GM18909 (cell line): ENCODE data around the gene RNPEPL1.

Experiments
- ATAC-seq: cut with Tn5 transposase; IDR thresholded peaks from one replicate; pipeline ENCODE4 v1.9.1; 2021; ENCODE audit warnings: mild to moderate bottlenecking; ENCODE audit not compliant: unreplicated experiment, poor library complexity

Gene RNPEPL1

DNA sequence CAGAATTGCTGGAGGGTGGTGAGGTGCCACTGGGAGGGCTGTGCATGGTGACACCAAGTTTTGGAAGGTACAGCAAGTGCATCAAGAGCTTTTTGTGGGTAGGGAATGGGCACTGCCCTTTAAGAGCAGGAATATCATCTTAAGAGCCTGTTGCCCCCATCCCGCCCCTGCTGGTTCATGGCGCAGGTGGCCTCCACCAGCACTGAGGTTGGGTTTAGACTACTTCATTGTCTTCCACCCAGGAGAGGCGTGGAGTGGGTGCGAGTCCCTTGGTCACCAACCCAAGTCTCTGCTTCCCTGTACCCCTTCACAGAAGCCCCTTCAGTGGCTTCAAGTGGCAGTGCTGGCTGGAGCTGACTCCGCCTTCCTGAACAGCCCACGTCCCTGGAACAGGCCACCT, 7.8 kb downstream of the RNPEPL1 start:
- no peak for ATAC-seq

DNA sequence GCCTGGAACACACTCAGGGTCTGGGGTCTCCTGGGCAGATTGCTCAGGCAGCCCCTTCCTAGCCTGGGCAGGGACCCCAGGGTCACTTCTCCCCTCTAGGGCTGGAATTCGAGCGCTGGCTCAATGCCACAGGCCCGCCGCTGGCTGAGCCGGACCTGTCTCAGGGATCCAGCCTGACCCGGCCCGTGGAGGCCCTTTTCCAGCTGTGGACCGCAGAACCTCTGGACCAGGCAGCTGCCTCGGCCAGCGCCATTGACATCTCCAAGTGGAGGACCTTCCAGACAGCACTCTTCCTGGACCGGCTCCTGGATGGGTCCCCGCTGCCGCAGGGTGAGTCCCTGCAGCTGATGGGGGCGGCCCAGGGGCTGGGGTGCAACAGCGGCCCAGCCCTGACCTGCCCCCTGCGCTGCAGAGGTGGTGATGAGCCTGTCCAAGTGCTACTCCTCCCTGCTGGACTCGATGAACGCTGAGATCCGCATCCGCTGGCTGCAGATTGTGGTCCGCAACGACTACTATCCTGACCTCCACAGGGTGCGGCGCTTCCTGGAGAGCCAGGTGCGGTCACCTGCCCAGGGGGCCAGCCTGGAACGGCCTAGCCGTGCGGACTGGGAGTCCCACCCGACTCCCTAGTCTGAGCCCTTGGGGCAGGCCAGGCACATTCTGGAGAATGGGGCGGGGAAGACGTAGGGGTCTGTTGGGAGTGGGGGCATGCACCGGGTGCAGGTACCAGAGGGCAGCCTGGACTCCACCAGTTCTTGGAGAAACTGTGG, 8.3 kb downstream of the RNPEPL1 start:
- ATAC-seq: no peak

DNA sequence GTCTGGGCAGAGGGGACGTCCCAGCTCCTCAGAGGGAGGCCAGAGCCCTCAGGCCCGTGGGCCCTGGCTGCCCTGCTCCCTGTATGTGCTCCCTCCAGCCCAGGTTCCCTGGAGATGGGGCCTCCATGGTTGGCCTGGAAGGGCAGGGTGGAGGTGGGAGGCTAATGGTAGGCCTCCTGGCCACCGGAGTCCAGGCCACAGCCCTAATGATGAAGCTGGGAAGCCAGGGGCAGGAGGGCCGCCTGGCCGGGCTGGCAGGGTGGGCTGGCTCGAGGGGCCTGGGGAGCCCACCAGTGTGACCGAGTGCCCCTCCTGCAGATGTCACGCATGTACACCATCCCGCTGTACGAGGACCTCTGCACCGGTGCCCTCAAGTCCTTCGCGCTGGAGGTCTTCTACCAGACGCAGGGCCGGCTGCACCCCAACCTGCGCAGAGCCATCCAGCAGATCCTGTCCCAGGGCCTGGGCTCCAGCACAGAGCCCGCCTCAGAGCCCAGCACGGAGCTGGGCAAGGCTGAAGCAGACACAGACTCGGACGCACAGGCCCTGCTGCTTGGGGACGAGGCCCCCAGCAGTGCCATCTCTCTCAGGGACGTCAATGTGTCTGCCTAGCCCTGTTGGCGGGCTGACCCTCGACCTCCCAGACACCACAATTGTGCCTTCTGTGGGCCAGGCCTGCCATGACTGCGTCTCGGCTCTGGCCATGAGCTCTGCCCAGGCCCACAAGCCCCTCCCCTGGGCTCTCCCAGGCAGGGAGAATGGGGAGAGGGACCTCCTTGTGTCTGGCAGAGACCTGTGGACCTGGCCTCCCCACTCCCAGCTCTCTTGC, 9.2 kb downstream of the RNPEPL1 start:
- ATAC-seq: no peak

- no peak for ATAC-seq
Observed at GRCh38 chr2:240578110-240578450, 9.8 kb downstream of the RNPEPL1 start.

- no peak for ATAC-seq
Observed at GRCh38 chr2:240578488-240578887, 10.2 kb downstream of the RNPEPL1 start.

- no peak for ATAC-seq
Observed at GRCh38 chr2:240579071-240579762, 10.9 kb downstream of the RNPEPL1 start.

GRCh38 chr2:240579771-240580614, 11.7 kb downstream of the RNPEPL1 start:
- no peak for ATAC-seq

DNA sequence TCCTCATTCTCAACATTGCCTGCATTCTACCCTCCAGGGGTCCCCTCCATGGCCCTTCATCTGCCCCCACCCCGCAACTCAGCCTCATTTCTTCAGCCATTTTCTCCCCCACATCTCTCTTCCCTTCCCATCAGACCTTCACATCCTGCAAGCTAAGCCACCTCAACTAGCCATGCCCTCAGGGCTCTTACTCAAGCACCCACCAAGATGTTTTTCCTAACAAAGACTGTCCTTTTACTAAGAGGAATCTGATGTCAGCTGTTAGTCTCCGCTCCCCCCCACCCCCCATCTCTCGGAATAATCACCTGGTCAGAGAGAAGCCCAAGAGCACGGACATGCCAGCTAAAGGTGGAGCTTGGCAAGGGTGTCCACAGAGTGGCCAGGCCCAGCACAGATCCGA, 13.5 kb downstream of the RNPEPL1 start:
- ATAC-seq: no peak

DNA sequence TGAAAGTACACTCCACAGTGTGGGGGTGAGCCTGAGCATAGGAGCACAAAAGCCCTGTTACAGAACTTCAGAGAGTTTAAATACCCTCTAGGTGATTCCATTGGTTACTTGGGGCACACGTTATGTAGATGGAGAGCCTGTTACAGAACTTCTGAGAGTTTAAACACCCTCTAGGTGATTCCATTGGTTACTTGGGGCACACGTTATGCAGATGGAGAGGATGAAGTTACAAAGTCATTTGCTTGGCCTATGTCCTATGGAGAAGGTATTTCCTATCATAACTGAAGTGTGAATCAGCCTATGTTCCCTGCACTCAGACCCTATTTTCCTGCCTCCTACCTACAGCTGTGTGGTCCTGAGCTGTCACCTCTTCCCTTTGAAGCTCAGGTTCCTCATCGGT, 14.5 kb downstream of the RNPEPL1 start:
- ATAC-seq: no peak

- no peak for ATAC-seq
Observed at GRCh38 chr2:240583774-240584173, 15.5 kb downstream of the RNPEPL1 start.

DNA sequence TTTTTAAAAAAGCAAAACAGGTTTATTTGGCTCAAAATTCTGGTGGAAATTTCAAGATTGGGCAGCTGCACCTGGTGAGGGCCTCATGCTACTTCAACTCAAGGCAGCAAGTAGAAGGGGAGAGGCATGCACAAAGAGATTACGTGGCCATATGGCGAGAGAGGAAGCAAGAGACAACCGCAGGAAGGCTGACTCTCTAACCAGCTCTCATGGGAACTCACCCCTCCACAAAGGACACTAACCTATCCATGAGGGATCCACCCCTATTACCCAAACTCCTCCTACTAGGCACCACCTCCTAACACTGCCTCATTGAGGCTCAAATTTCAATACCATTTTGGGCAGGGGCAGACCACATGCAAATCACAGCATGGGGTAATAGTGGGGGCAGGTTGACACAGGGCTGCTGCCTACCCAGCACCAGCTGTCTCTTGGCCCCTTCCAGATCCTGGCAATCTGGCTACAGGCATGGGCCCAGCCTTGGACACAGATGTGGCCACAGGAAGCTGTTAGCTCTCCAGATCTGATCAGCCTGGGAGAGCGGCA, 16.3 kb downstream of the RNPEPL1 start:
- peak; percentile 52 for ATAC-seq

DNA sequence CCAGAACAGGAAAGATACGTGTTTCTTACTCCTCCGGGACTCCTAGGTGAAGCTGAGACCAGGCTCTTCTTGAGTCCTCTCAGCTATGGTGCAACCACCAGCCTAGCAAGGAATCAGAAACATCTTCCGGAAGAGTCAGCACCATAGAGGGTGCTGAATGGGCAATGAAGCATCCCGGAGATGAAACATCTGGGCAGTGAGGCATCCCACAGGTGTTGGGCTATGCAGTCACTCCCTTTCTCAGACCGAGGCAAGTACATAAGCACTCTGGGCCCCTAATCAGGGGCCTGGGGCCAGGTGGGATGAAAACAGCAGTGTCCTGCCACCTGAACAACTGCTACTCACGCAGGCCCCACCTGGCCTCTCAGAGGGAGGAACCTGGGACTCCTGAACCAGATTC, 16.8 kb downstream of the RNPEPL1 start:
- peak; percentile 32 for ATAC-seq

DNA sequence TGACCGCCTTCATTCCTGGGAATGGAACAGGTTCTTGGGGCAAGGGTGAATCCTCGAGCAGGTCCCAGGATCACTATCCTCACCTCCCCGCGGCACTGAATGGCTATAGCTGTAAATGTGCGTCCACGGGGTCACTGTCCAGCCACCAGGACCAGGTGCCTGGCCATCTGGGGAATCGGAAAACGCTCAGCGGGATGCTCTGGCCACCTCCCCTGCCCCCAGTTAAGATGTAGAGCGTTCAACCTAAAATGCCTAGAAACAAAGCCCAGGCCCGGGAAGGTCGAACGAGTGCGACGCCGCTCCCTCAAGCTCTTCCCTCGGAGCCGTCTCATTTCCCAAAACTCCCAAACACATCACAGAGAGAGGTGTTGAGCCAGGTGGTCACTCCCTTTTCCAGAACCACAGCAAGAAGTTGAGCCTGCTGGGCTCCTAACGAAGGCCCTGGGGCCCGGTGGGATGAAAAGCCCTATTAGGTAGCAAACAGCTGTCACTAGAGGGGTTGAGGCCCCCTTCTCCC, 17.5 kb downstream of the RNPEPL1 start:
- no peak for ATAC-seq

- ATAC-seq: peak; percentile 68
Observed at GRCh38 chr2:240586198-240586918, 18.1 kb downstream of the RNPEPL1 start, which contains the start of gene CAPN10. Gene CAPN10 (plus strand): TSS chr2:240586734. CDS start chr2:240586912, 178 bp downstream.

DNA sequence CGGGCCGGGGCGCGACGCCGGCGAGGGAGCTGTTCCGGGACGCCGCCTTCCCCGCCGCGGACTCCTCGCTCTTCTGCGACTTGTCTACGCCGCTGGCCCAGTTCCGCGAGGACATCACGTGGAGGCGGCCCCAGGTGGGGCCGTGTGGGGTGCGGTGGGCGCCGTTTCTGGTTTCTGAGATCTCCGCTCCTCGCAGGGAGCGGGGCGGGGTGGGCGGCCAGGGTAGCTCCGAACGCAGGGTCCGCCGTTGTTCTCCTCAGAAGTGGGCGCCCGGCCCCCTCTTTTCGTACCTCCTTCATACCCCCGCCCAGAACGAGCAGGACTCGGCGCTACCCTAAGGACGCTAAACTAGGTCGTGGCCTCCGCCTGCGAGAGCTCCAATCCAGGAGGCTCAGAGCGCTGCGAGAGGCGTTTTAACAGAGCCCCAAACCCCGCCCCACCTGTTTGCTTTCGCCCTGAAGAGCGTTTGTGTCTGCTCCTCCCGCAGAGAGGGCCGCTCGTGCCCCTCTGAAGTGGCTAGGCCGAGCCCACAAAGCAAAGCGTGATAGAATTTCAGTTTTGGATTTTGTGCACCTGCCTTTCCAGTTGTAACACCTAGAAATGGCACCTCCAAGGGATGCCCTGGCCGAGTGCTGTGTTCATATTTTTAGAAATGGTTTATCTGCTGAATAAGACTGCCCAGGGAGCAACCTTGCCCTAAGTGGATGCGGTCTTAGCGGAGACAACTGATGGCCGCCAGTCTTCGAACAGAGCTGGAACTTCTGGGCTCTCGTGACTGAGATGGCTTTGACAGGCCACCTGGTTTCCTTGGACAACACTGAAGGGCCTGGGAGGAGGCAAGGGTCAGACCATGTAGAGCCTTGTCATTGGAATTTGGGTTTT, 18.9 kb downstream of the RNPEPL1 start:
- peak; percentile 3 for ATAC-seq

GRCh38 chr2:240588006-240588655, 19.8 kb downstream of the RNPEPL1 start:
- ATAC-seq: no peak

DNA sequence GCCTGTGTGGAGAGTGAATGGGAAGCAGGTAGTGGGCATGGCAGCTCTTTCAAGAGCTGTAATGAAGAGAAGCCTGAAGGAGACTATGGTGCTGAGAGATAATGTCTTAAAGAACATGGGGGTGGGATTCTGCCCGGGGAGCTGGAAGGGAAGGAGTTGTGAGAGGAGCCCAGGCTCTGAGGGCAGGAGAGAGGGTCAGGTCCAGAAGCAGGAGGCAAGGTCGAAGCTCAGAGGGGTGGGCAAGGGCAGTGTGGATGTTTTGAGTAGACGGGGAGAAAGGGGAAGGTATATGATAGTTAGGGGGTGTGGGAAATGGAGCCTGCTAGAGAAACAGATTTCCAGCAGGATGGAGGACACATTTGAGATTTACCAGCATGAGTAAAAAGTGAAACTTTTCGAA, 20.4 kb downstream of the RNPEPL1 start:
- ATAC-seq: no peak

DNA sequence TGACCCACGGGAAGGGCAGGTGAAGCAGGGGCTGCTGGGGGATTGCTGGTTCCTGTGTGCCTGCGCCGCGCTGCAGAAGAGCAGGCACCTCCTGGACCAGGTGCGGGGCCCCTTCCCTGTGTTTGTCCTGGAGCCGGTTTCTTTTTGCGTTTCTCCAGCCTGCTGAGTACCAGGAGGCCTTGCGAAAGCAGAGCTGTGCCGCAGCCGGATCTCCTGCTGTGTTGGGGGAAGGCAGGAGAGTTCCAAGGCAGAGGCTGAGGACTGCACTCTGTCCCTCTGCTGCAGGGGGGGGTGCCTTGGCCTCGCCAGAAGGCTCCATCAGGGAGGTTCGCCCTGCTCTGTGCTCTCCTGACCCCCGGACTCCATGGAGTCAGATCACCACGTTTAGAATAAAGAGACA, 21.1 kb downstream of the RNPEPL1 start:
- ATAC-seq: no peak
